GM18502 (cell line): Measurements from ENCODE around the gene ZNF425.
"Not testable (repeated sequence)": the region's sequence is repeated elsewhere in the genome, so short reads cannot be mapped to it uniquely, and the experiment has no call there.

Experiments
- ATAC-seq: cut with Tn5 transposase; IDR thresholded peaks from one replicate; pipeline ENCODE4 v1.9.1; 2021; ENCODE audit warnings: mild to moderate bottlenecking; ENCODE audit not compliant: unreplicated experiment, poor library complexity

Gene ZNF425

DNA sequence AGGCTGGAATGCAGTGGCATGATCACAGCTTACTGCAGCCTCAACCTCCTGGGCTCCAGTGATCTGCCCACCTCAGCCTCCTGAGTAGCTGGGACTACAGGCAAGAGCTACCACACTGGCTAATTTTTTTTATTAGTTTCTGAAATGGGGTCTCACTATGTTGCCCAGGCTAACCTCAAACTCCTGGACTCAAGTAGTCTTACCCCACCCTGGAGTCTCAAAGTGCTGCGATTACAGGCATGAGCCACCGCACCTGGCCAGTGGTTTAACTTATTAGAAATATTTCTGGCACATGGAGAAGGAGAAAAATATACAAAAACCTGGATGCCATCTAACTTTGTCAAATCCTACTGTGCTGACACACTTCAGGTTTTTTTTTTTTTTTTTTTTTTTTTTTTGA, 50.8 kb downstream of the ZNF425 start:
- ATAC-seq: no peak

- ATAC-seq: no peak
Measured at GRCh38 chr7:149074116-149074885, 51.8 kb downstream of the ZNF425 start.

DNA sequence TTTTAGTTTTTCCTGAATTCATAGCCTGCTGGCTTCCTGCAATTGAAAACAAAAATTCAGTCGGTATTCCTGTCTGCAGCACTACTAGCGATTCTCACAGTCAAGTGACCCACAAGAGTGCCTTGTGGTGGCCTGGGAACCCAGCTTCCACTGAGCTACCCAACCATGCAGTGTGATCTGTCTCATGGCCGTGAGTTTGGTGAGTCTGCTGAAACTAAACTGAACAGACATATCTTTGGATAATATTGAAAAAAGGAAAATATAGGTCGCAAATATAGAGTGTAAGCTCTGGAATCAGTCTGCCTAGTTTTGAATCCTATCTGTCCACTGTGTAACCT, 53.7 kb downstream of the ZNF425 start:
- no peak for ATAC-seq

- no peak for ATAC-seq
Measured at GRCh38 chr7:149071641-149072437, 54.3 kb downstream of the ZNF425 start.

DNA sequence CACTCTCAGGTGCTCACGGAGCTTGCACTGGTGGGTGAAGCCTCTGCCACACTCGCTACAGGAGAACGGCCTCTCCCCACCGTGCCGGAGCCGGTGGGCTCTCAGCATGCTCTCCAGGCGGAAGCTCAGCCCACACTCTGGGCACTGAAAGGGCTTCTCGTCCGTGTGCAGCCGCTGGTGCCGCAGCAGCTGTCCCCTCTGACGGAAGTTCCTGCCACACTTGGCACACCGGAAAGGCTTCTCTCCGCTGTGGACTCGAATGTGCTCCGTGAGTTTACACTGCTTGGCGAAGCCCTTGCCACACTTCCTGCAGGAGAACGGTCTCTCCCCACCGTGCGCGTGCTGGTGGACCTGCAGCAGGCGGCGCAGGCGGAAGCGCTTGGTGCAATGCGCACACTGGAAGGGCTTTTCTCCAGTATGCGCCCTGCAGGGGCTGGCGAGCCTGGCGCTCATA, 54.9 kb downstream of the ZNF425 start:
- no peak for ATAC-seq

GRCh38 chr7:149070372-149071125, 55.6 kb downstream of the ZNF425 start:
- ATAC-seq: no peak

GRCh38 chr7:149067869-149068268, 58.3 kb downstream of the ZNF425 start:
- ATAC-seq: no peak

GRCh38 chr7:149063476-149063875, 62.6 kb downstream of the ZNF425 start:
- no peak for ATAC-seq

DNA sequence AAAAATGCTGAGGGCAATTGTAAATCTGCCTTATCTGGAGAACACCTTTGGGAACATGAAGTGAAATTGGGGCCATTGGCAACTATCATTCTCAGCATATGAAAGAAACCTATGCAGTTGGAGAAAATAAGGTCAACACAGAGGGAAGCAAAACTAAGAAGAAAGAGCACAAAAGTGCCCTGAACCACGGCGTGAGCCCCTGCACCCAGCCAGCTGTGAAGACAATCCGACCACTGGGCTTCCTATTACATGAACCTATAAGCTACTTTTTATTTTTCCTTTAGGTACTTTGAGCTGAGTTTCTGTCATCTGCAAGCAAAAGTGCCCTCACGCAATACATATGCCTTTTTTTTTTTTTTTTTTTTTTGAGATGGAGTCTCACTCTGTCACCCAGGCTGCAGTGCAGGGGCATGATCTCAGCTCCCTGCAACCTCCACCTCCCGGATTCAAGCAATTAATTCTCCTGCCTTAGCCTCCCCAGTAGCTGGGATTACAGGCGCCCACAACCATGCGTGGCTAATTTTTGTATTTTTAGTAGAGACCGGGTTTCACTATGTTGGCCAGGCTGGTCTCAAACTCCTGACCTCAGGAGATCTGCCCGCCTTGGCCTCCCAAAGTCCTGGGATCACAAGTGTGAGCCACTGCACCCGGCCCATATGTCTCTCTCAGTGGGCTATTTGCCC, 63.8 kb downstream of the ZNF425 start:
- not testable (repeated sequence) for ATAC-seq

DNA sequence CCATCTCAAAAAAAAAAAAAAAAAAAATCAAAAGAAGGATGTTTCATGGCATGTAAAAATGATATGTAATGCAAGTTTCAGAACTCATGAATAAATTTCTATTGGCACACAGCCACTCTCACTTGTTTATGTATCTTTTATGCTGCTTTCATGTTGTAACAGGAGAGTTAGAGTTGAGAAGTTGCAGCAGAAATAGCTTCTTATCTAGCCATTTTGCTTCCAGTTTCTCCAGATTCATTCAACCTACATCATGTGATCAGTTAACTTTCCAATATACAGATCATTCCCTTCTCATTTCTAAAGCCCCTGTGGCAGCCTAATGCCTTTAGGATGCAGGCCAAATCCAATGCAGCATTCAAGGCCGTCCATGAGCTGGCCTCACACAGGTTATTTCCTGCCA, 66.0 kb downstream of the ZNF425 start:
- no peak for ATAC-seq

DNA sequence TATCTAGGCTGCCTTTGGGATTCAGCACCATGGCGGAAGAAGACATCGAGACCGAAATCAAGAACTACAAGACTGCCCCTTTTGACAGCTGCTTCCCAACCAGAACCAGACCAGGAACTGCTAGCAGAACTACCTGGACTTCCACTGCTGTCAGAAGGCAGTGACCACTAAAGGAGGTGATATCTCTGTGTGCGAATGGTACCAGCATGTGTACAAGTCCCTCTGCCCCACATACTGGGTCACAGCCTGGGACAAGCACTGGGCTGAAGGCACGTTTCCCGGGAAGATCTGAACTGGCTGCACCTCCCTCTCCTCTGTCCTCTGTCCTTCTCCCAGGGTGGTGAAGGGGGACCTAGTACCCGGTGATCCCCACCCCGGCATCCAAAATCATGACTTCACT, 72.2 kb downstream of the ZNF425 start:
- no peak for ATAC-seq

GRCh38 chr7:149053384-149053783, 72.7 kb downstream of the ZNF425 start:
- ATAC-seq: no peak
